IPS-11a (cell line): ENCODE measurements around the gene TPP2.

Experiments used
- H3K4me3 ChIP-seq: one replicate; pipeline ENCODE4 v1.5.1; 2013; ENCODE audit warnings: low read depth, low read length, control low read depth

Gene TPP2

DNA sequence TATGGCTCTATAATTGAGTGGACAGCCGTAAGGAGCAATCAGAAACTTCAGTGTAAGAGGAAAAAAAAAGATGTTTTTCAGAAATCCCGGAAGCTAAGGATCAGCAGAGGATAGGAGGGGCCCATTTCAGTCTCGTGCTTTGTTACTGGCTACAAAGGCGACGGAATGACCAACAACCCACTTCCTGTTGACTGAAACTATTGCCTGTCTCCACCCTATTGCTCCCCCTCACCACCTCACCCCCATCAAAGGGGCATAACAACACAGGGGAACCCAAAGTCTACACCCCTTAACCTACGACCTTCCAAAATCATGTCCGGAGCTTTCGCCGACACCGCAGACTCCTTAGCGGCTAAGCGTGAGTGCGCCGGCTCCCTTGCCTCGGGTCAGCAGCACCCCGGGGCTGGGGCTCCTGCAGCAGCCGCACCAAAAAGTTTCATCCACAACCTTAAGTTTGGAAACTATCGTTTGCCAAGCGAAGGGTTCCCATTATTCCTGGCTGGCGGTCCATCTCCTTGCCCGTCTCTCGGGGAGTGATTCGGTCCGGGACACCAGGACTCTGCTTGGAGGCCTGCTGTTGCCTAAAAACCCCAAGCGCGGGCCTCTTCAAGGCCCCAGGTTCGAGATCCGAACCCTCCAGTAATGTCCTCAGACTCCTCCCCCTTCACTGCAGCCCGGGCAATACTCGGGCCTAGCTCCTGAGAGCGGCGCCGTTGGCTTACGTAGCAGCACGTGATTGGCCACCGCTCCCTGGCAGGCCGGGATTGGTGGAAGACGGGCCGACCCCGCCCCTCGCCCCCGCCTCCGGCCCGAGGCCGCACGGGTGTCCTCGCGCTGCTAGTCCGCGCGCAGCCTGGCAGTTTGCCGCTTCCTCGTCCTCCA lies at the start of gene TPP2:
Gene TPP2, plus strand, starts transcription at position 840 of the 882 bp plus-strand sequence. CDS start 53 bp downstream, outside the sequence.
- H3K4me3 ChIP-seq: peak within 1 kb of the TSS; percentile 90

DNA sequence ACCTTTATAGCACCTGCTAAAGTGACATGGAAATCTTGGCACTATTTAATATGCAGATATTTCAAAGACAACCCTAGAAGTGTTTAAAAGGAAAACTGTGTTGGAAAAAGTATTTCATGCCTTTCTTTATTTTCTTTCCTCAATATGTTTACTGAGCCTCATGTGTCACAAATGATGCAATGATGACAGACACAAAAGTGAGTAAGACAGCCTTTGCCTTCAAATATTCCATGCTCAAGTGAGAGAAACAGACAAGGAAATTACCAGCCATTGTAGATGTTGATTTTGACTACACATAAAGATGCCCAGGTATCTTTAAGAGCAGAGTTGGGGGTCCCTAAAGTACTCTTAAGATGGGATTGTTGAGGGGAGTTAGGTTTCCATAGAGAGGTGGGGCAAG lies 48.0 kb upstream of the TPP2 start:
- no peak overlapping the region for H3K4me3 ChIP-seq

DNA sequence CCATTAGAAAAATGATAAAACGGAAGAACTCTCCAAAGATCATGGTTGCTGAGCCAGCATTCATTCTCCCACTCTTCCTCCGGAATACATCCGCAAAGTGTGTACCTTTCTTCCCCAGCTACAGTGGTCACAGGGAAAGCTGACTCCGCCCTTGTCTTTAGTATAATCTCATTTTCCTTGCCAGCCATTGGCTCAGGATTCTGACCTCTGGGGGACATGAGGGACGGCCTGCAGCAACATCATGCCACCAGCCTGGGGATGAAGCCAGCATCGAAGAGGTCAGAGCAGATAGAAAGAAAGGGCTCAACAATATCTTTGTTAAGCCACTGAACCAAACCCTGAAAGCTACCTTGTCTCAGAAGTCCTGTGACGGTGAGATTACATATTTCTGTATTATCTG lies 46.3 kb upstream of the TPP2 start:
- H3K4me3 ChIP-seq: no peak overlapping the region

DNA sequence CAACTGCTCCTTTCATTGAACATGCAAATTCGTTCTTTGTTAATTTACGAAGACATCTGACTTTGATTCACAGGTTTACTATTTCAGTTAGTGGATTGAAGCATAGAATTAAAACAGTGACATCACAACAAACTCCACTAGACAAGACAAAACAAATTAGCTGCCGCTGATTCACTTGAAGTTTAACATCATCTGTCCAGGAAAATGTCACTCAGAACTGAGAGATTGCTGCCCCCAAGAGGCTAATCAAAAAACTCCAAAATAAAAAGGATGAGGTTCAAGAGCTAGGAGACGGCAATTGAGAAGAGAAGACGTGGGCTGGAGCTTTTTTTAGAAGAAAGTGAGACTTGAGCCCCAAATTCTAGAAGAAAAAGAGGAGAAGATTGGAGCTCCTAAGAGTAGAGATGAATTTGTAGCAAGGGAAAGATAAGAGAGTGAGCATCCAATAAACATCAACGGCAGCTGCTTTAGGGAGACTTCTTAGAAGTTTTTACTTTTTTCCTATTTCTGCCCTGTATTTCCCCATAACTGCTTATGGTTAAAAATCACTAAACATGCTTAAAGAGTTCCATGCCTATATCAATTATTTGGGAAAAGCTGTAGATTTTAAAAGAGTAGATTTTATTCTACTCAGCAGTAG lies 40.8 kb upstream of the TPP2 start:
- no peak overlapping the region for H3K4me3 ChIP-seq

DNA sequence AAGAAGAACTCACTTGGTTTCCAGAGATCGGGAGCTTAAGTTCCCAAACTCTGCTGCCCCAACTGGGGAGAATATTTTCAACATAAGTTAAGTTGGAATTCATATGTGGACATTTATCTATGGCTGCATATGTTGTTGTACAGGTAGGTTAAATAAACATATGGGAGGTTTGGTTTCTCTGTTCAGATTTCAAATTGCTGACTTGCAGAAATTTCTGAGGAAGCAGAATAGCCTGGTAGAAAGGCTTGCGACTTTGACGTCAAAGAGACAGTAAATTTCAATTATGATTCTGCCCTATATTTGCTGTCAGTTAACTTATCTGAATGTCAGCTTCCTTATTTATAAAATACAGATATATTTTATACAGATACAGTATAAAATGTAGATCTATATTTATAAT lies 40.0 kb upstream of the TPP2 start:
- no peak overlapping the region for H3K4me3 ChIP-seq

DNA sequence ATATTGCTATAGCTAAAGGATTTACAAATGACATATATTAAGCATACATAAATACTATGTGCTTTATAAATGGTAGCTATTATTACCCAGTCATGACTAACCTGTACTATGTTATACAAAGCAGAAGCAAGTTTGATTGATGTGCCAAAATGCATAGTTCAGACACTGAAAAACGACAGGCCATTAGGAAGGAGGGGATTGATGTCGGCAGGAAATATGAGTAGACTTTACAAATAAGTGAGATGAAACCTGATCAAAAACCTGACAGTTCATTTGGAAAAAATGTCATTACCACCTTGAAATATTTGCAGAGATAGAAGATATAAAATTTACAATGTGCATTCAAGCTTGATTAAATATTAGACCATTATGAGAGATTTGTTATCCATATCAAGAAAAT lies 38.8 kb upstream of the TPP2 start:
- no peak overlapping the region for H3K4me3 ChIP-seq

DNA sequence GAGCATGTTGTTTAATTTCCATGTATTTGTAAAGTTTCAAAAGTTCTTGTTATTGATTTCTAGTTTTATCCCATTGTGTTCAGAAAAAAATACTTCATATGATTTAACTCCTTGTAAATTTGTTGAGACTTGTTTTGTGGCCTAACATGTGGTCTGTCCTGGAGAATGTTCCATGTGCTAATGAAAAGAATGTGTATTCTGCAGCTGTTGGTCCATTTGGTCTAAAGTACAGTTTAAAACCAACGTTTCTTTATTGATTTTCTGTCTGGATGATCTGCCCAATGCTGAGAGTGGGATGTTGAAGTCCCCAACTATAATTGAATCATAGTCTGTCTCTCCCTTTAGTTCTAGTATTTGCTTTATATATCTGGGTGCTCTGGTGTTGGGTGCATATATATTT lies 34.9 kb upstream of the TPP2 start:
- no peak overlapping the region for H3K4me3 ChIP-seq

DNA sequence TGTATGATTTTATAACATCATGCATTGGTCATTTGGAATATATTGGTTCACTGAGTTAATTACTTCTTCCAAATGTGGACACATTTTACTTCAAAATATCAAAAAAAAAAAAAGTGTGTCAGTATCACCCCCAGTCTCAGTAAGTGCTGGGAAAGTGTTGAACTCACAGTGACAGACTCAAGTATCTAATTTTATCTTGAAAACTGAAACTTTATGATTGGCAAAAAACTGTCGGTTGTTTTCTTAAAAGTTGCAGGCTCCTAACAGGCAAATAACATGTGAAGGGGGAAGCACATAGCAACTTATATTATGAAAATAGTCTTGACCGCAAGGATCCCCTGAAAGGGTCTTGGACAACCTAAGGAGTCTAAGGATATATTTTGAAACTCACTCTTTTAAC lies 33.5 kb upstream of the TPP2 start:
- H3K4me3 ChIP-seq: no peak overlapping the region

DNA sequence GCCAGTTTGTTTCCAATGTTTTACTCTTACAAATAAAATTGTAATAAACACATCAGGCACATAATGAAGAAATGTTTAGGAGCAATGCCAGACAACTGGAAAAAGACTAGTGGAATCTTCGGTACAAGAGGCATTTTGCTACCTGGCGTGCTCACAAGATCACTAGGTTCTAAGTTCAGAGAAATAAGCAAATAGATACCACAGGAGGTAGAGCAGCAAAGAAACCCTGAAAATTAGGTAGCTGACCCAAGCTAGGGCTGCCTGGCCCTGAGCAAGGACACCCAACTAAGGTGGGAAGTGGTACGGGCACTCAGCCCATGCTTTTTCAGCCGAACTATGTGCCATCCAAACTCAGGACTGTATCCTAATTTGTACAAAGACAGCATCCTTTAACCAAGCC lies 32.2 kb upstream of the TPP2 start:
- H3K4me3 ChIP-seq: no peak overlapping the region

DNA sequence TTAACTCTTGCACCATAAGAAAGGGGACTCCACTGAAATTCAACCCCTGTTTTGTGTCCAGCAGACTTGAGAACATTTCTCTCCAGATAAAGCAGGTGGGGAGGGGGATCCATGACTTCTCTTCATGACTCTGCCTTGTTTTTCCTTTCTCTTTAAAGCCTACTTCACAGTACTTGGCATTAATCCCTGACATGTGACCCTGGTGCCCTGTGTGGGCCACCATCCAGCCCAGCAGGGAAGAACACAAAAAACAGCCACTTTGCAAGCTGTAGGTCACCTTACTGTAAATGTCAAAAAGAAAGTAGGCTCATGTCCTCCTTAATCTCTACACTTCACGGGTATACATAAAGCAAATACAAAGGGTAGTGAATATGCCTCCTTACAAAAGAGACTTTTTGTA lies 30.3 kb upstream of the TPP2 start:
- H3K4me3 ChIP-seq: no peak overlapping the region

DNA sequence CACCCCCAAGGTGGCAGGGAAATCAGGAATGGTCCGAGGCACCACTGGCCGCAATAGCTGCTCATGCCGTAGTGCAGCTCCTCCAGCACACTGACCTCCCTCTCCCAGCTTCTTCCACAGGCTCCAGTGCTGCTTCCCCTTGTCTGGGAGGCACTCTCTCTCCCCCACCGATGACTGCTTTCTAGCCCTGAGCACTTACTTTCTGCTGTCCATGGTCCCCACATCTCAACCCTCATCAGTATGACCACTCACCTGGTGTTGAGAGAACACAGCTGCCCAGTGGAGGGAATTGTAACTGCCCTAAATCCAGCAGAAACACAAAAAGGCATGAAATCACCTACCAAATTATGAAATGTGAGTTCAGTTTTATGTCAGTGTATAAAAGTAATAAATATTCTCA lies 28.9 kb upstream of the TPP2 start:
- no peak overlapping the region for H3K4me3 ChIP-seq

DNA sequence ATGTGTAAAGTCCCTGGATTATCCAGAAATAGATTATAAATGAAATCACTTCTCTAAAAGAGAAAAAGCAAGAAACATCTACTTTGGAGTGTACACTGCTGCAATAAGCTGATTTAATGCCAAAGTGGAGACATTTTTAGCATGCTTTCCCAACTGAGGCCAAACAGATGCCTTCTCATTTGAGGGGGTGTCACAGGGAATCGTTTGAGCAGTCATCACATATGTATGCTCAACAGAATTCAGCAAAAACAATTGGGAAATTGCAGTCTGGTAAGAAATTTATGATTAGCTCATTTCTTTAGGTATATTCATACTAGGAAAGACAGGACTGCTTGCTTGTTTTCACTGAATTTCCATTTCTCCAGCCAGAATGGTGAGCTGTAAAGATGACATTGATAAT lies 27.3 kb upstream of the TPP2 start:
- no peak overlapping the region for H3K4me3 ChIP-seq

DNA sequence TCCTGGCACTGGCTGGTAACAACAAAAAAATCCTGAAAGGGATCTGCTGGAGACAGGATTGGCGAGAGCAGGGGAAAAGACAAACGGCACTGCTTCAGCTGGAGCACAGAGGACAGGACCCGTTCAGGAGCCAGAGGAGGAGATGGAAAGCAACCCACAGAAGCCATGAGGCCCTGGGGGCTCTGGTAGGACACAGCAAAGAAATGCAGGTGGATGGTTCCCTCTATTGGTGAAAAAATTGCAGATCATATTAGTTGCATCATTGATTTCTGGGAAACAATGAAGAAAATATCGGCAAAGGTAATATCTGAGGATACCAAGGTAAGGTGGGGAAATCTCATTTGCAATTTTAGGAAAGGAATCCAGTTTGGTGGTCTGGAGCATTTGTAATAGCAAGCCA lies 25.7 kb upstream of the TPP2 start:
- no peak overlapping the region for H3K4me3 ChIP-seq

DNA sequence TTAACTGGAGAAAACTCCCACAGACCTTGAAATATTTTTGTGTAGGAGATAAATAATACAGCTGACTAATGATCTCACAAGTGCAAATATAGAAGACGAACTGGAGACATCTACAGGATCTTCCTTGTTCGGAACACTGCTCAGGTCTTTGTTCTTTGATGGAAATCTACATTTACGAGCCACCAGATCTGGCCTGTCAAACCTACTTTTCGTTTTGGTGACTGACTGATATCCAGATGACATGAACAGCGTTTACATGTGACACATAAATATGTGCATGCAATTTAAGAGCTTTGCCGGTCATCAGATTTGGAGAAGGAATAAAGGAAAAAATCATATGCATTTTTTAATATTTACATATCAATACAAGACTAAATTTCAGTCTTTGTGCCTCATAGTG lies 24.5 kb upstream of the TPP2 start:
- H3K4me3 ChIP-seq: no peak overlapping the region

DNA sequence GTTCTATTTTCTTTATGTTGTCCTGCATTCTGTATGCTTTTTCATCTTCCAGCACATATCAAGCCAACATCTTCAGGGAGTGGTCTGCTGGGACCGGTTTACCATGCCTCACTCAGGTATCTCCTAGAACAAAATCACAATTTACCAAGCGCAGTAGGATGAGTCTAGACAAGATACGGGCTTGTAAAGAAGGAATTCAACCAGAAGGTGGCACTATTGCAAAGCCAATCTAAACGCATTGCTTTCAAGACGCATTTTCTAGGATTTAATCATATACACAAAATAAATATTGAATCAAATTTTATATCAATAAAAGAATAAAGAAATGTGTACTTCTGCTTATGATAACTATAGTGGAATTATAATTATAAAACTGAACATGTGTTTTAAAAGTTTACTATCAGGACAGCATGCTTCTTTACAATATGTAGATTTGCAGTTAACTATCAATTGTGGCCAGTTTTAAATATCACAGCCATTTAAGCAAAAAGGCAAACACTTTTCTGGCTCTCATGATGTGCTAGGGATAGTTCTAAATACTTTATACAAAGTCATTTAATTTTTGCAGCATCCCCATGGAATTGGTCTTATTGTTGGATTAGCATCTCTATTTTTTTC lies 16.1 kb upstream of the TPP2 start:
- no peak overlapping the region for H3K4me3 ChIP-seq

DNA sequence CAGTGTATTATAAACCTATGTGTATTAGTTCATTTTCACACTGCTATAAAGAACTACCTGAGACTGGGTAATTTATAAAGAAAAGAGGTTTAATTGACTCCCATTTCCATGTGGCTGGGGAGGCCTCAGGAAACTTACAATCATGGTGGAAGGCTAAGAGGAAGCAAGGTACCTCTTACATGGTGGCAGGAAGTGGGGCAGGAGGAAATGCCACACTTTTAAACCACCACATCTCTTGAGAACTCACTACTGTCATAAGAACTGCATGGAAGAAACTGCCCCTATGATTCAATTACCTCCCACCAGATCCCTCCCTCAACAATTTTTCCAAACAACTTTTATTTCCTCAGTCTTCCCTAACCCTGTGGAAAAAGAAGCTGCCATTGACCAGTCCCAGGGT lies 14.5 kb upstream of the TPP2 start:
- H3K4me3 ChIP-seq: no peak overlapping the region

DNA sequence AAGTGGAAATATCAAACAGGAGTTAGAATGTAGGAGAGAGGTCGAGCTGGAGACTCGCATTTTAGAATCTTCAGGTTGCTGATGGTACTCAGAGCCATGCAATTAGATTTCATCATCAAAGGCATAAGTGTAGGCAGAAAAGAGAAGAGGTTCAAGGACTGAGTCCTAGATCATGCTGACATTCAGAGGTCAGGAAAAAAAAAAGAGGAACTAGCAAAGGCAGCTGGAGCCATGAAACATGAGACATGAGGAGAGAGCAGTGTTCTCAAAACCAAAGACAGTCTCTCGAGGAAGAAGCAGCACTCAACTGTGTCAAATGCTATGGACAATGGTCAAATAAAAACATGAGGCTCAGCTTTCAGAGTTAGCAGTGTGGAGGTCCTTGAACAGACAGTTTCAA lies 12.4 kb upstream of the TPP2 start:
- H3K4me3 ChIP-seq: no peak overlapping the region

DNA sequence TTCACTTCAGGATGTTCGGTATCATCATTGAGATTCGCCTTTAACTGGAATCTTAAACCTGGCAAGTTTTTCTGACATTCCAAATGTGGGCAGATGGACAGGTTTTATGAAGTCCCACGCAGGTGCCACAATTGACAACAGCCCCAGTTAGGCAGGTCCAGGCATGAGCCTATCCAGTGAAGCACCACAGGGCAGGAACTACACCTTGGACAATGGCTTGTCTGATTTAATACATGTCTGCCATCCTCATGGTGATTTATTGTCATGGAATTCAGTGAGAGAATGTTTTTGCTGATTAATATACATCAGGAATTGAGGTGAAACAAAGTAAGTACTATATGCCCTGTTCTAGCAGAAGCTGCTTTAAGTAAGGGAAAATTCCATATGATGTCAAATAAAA lies 10.2 kb upstream of the TPP2 start:
- H3K4me3 ChIP-seq: no peak overlapping the region

DNA sequence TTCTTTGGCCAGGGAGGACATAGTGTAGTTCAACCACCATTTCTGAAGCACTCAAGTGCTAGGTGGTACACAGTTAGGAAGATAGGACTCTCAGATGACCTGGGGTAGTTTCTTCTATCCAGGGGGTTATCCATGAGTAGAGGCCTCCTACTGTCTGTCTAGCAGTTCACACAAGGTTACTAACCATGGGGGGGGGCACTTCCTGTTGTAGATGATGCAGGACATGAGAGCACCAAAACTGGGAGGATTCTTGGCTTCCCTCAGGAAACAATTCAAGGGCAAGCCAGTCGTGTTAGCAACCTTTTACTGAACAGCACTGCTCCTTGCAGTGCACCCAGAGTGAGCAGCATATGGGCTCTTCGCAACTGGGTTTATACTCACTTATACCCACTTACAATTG lies 8.9 kb upstream of the TPP2 start:
- no peak overlapping the region for H3K4me3 ChIP-seq

DNA sequence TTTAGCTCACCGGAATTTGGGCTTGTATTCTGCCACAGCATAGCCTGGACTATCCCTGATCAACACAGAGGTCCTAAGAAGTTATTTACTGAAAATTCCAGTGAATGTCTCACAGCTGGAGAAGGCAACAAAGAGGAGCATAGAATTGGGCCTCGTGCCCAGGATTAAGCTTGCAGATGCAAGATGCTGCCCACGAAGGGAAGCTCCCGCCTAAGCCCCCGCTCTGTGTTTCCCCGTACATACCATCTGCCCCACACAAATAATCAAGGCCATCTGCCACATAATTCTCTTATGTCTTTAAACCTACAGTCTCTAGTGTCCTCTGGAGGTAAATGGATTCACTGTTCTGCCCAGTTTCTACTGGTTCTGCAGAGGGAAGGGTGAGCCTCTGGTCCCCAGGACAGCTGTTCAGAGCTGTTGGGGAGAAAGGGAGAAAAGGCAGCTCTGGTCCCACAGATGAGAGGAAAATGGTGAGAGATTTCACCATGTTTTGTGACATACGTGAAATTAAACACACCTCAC lies 7.4 kb upstream of the TPP2 start:
- no peak overlapping the region for H3K4me3 ChIP-seq

DNA sequence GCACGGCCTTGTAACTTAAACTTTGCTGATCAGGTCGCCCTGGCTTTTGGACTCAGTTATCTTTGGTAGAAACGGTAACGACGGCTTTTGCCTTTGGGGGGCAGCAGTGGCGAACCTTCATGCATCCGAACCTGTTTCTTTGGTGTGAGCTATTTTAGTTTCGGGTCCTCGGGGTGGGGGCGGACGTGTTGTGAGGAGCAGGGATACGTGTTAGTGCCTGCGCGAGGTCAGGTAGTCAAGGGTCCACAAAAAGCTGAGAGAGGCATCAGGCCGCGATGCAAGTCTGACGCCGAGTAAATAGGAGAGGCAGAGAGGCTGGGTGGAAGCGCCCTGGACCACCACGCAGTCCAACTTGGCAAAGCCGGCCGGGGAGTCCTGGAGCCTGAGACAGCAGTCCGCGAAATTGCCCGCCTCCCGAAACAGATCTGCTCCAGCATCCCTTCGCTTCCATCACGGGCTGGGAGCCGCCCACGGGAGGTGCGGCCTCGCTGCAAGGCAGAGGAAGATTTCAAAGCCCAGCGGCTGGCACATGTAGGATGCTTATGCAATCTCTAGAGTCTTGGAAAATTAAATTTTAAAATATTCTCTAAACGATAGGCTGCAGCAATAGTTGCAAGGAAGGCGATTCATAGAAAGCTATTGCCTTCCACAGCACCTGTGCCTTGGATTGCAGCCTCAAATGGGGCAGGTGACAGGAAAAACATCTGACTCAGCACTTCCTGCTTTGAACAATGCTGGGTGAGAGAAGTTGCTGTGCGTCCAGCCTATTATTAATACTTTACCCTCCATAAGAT lies 4.6 kb upstream of the TPP2 start:
- H3K4me3 ChIP-seq: peak overlapping the region; percentile 75
